Neuronal stem cell (in vitro differentiated cells): Measurements from ENCODE around the gene RTEL1.
A peak's percentile ranks its signal among the peaks of the same experiment; 100 is the strongest.
"Not testable (repeated sequence)": the region's sequence is repeated elsewhere in the genome, so short reads cannot be mapped to it uniquely, and the experiment has no call there.

Experiments used
- DNase-seq: peaks from one replicate; pipeline ENCODE4 v3.0.0-alpha.2; 2013; ENCODE audit warnings: low spot score
- H2AFZ ChIP-seq: one replicate; pipeline ENCODE4 v1.6.1; 2013; ENCODE audit warnings: mild to moderate bottlenecking, low read length, inconsistent platforms
- H2AK5ac ChIP-seq: 2 replicates; pipeline ENCODE4 v1.6.1; 2013; ENCODE audit warnings: low read depth, mild to moderate bottlenecking, inconsistent platforms, low read length, moderate library complexity, mixed read lengths
- H2BK120ac ChIP-seq: 2 replicates; pipeline ENCODE4 v1.6.1; 2013; ENCODE audit warnings: low read depth, mild to moderate bottlenecking, inconsistent platforms, low read length, moderate library complexity, mixed read lengths
- H2BK12ac ChIP-seq: one replicate; pipeline ENCODE4 v1.6.1; 2013; ENCODE audit warnings: low read length, inconsistent platforms
- H2BK15ac ChIP-seq: 2 replicates; pipeline ENCODE4 v1.6.1; 2013; ENCODE audit warnings: mild to moderate bottlenecking, low read length, inconsistent platforms, mixed read lengths
- H2BK5ac ChIP-seq: one replicate; pipeline ENCODE4 v1.6.1; 2013; ENCODE audit warnings: inconsistent platforms, mild to moderate bottlenecking, low read length, moderate library complexity
- H3K14ac ChIP-seq: one replicate; pipeline ENCODE4 v1.6.1; 2013; ENCODE audit warnings: low read length, inconsistent platforms
- H3K18ac ChIP-seq: 2 replicates; pipeline ENCODE4 v1.6.1; 2013; ENCODE audit warnings: low read length, inconsistent platforms
- H3K23ac ChIP-seq: 2 replicates; pipeline ENCODE4 v1.6.1; 2013; ENCODE audit warnings: low read depth, mild to moderate bottlenecking, mixed read lengths, low read length, inconsistent platforms; ENCODE audit not compliant: poor library complexity
- H3K27ac ChIP-seq: replicated peaks from 3 replicates; pipeline ENCODE4 v1.5.1; 2013; ENCODE audit warnings: low read length, inconsistent platforms
- H3K27me3 ChIP-seq, 3 experiments: 2 replicates each; pipeline ENCODE4 v1.6.1; 2013; ENCODE audit warnings: low read length in 3 of 3, mild to moderate bottlenecking in 2 of 3, inconsistent platforms in 1 of 3, low read depth in 1 of 3, mixed read lengths in 1 of 3, moderate library complexity in 1 of 3; ENCODE audit not compliant: control insufficient read depth in 3 of 3, insufficient read depth in 3 of 3
- H3K36me3 ChIP-seq, 2 donors: replicated peaks in 1 of 2; 2 replicates each; pipeline ENCODE4 v1.6.1; 2013; ENCODE audit warnings: low read length in 2 of 2; ENCODE audit not compliant: control insufficient read depth in 2 of 2, insufficient read depth in 2 of 2
- H3K4ac ChIP-seq: 2 replicates; pipeline ENCODE4 v1.6.1; 2013; ENCODE audit warnings: inconsistent platforms, mild to moderate bottlenecking, low read length, moderate library complexity
- H3K4me1 ChIP-seq, 2 donors: 1 replicate in 1 of 2; 2 replicates in 1 of 2; pipeline ENCODE4 v1.6.1; 2013; ENCODE audit warnings: low read length in 2 of 2, low read depth in 1 of 2; ENCODE audit not compliant: control insufficient read depth in 2 of 2, insufficient read depth in 1 of 2
- H3K4me2 ChIP-seq: one replicate; pipeline ENCODE4 v1.6.1; 2013; ENCODE audit warnings: mild to moderate bottlenecking, low read length, inconsistent platforms; ENCODE audit not compliant: insufficient read depth, poor library complexity, severe bottlenecking
- H3K4me3 ChIP-seq, 2 donors: 2 replicates each; pipeline ENCODE4 v1.5.1; 2013; ENCODE audit warnings: low read length in 2 of 2, mild to moderate bottlenecking in 2 of 2, inconsistent platforms in 1 of 2, moderate library complexity in 1 of 2
- H3K79me1 ChIP-seq: one replicate; pipeline ENCODE4 v1.6.1; 2013; ENCODE audit warnings: low read depth, mild to moderate bottlenecking, inconsistent platforms, low read length, moderate library complexity
- H3K9ac ChIP-seq: one replicate; pipeline ENCODE4 v1.6.1; 2013; ENCODE audit warnings: mild to moderate bottlenecking, low read depth, low read length, inconsistent platforms; ENCODE audit not compliant: poor library complexity
- H3K9me3 ChIP-seq, 2 donors: replicated peaks in 1 of 2; 2 replicates each; pipeline versions ENCODE3 to v1.6.1; 2013; ENCODE audit warnings: low read length in 2 of 2, mild to moderate bottlenecking in 2 of 2, inconsistent platforms in 1 of 2, low read depth in 1 of 2, mixed read lengths in 1 of 2, moderate library complexity in 1 of 2; ENCODE audit not compliant: control insufficient read depth in 2 of 2, insufficient read depth in 1 of 2
- H4K8ac ChIP-seq: one replicate; pipeline ENCODE4 v1.6.1; 2013; ENCODE audit warnings: low read depth, mild to moderate bottlenecking, inconsistent platforms, low read length, moderate library complexity
- H4K91ac ChIP-seq: one replicate; pipeline ENCODE4 v1.6.1; 2013; ENCODE audit warnings: low read length, low read depth, mild to moderate bottlenecking, inconsistent platforms; ENCODE audit not compliant: poor library complexity
- WGBS, 2 donors: extraction: QIAGEN DNeasy Blood & Tissue Kit; methylation state at CpG; one replicate each; pipeline ENCODE4 v1.1.7; 2013; ENCODE audit warnings: missing lambda C conversion rate in 2 of 2, mixed read lengths in 1 of 2; ENCODE audit not compliant: insufficient read length in 2 of 2, insufficient replicate concordance in 1 of 2; ENCODE audit errors: extremely low coverage in 2 of 2; 5-methylcytosine and 5-hydroxymethylcytosine counted together

The RTEL1 gene

GRCh38 chr20:63640086-63640485 lies 18.0 kb upstream of the RTEL1 start:
- H3K79me1 ChIP-seq, result no peaks in the 10 kb centered on the region
- no peak overlapping the region for H3K9ac ChIP-seq
- no peak overlapping the region for H3K4ac ChIP-seq
- no peak overlapping the region for H3K4me2 ChIP-seq
- H4K91ac ChIP-seq, result no peak overlapping the region
- H3K14ac ChIP-seq, result peak overlapping the region; percentile 38
- peaks cover 4 to 6% of the 10 kb centered on the region in 2 donors for H3K4me1 ChIP-seq
- H2BK120ac ChIP-seq, result no peak overlapping the region
- no peak overlapping the region for H4K8ac ChIP-seq
- no peak overlapping the region for H3K18ac ChIP-seq
- peak overlapping the region; percentile 46 for H2AK5ac ChIP-seq
- no peak overlapping the region for H3K27ac ChIP-seq
- H3K23ac ChIP-seq, result no peak overlapping the region
- WGBS, 2 donors, result no CpG with 5 or more reads among the region's 8 CpGs
- no peak overlapping the region for H3K4me3 ChIP-seq
- peaks cover 0 to 8% of the 10 kb centered on the region in 2 donors for H3K36me3 ChIP-seq
- no peak overlapping the region for H2AFZ ChIP-seq
- no peak overlapping the region for H2BK12ac ChIP-seq
- H3K27me3 ChIP-seq, result peaks cover 0 to 2% (median 0%) of the 10 kb centered on the region in 3 experiments
- no peak overlapping the region for H2BK15ac ChIP-seq
- no peaks in the 10 kb centered on the region for H3K9me3 ChIP-seq
- no peak for DNase-seq
- H2BK5ac ChIP-seq, result no peak overlapping the region

GRCh38 chr20:63640686-63641085 lies 17.4 kb upstream of the RTEL1 start:
- not testable (repeated sequence) for H3K36me3 ChIP-seq, DNase-seq, H3K18ac ChIP-seq, H3K9ac ChIP-seq, H2BK12ac ChIP-seq, H3K14ac ChIP-seq, H2BK15ac ChIP-seq, H3K27ac ChIP-seq, H3K9me3 ChIP-seq, H2AK5ac ChIP-seq, H2BK5ac ChIP-seq, H4K8ac ChIP-seq, H3K79me1 ChIP-seq, H2BK120ac ChIP-seq, H3K4me2 ChIP-seq, H3K4me1 ChIP-seq, H4K91ac ChIP-seq, H3K27me3 ChIP-seq, H2AFZ ChIP-seq, H3K4ac ChIP-seq, H3K23ac ChIP-seq, H3K4me3 ChIP-seq
- no CpG with 5 or more reads among the region's 17 CpGs for WGBS, 2 donors

- Histone ChIP-seq H2BK5ac (no peak overlapping the region), H2AK5ac (no peak overlapping the region), H2AFZ (no peak overlapping the region), H3K9ac (no peak overlapping the region), H3K14ac (no peak overlapping the region), H3K4me1 (peaks cover 4 to 6% of the 10 kb centered on the region in 2 donors), H3K4ac (no peak overlapping the region), H3K27ac (no peak overlapping the region), H3K18ac (peak overlapping the region; percentile 38), H3K79me1 (no peaks in the 10 kb centered on the region), H3K4me3 (peak overlapping the region in 1 of 2 donors; percentile 49), H4K8ac (no peak overlapping the region), H3K36me3 (peaks cover 0 to 14% of the 10 kb centered on the region in 2 donors), H2BK15ac (peak overlapping the region; percentile 10), H3K4me2 (peak overlapping the region; percentile 71), H3K27me3 (peaks cover 0 to 5% (median 0%) of the 10 kb centered on the region in 3 experiments), H2BK12ac (no peak overlapping the region), H3K9me3 (no peaks in the 10 kb centered on the region), H2BK120ac (no peak overlapping the region), H4K91ac (no peak overlapping the region), H3K23ac (no peak overlapping the region)
- WGBS, 2 donors, result no CpG with 5 or more reads among the region's 47 CpGs
- DNase-seq, result no peak
Measured at GRCh38 chr20:63641146-63641791, 16.8 kb upstream of the RTEL1 start.

GRCh38 chr20:63641792-63642523 lies 16.2 kb upstream of the RTEL1 start:
- H3K79me1 ChIP-seq, result no peaks in the 10 kb centered on the region

More at GRCh38 chr20:63641792-63642523, 16.2 kb upstream of the RTEL1 start:
- Histone ChIP-seq H3K36me3 (peaks cover 0 to 17% of the 10 kb centered on the region in 2 donors), H3K18ac (peak overlapping the region; percentile 89), H2BK120ac (no peak overlapping the region), H3K14ac (no peak overlapping the region), H2BK5ac (no peak overlapping the region), H4K91ac (no peak overlapping the region), H4K8ac (no peak overlapping the region), H2AK5ac (peak overlapping the region; percentile 90), H2AFZ (no peak overlapping the region), H3K9ac (peak overlapping the region; percentile 70), H2BK15ac (no peak overlapping the region), H3K9me3 (no peaks in the 10 kb centered on the region), H3K4me1 (peaks cover 4% of the 10 kb centered on the region in 2 donors), H3K27me3 (peaks cover 0 to 5% (median 0%) of the 10 kb centered on the region in 3 experiments), H3K4me2 (peak overlapping the region; percentile 89), H3K23ac (peak overlapping the region; percentile 65), H3K4ac (no peak overlapping the region), H3K27ac (peak overlapping the region; percentile 51), H2BK12ac (no peak overlapping the region), H3K4me3 (peak overlapping the region in 1 of 2 donors; percentile 85)
- WGBS, 2 donors, result no CpG with 5 or more reads among the region's 86 CpGs
- DNase-seq, result peak; percentile 89
